Fibroblast of mammary gland (primary cell): Measurements from ENCODE around the gene TMPRSS11B.

Experiments used
- DNase-seq: peaks from one replicate; pipeline ENCODE4 v3.0.0-alpha.2; 2010; ENCODE audit warnings: low read depth
- H3K4me3 ChIP-seq: 2 replicates; pipeline ENCODE4 v1.5.1; 2011; ENCODE audit warnings: low read depth, mild to moderate bottlenecking, low read length, moderate library complexity; ENCODE audit not compliant: control insufficient read depth
- TF ChIP-seq, protein P1 (sequence below): conservative IDR thresholded peaks from 2 replicates; pipeline ENCODE4 v1.5.1; 2011; ENCODE audit warnings: low read depth, low read length, inconsistent platforms; ENCODE audit not compliant: control insufficient read depth, insufficient read depth

Gene TMPRSS11B

GRCh38 chr4:68187145-68187544 is 58.3 kb downstream of the TMPRSS11B start:
- no peak for DNase-seq
- TF ChIP-seq, protein P1, sequence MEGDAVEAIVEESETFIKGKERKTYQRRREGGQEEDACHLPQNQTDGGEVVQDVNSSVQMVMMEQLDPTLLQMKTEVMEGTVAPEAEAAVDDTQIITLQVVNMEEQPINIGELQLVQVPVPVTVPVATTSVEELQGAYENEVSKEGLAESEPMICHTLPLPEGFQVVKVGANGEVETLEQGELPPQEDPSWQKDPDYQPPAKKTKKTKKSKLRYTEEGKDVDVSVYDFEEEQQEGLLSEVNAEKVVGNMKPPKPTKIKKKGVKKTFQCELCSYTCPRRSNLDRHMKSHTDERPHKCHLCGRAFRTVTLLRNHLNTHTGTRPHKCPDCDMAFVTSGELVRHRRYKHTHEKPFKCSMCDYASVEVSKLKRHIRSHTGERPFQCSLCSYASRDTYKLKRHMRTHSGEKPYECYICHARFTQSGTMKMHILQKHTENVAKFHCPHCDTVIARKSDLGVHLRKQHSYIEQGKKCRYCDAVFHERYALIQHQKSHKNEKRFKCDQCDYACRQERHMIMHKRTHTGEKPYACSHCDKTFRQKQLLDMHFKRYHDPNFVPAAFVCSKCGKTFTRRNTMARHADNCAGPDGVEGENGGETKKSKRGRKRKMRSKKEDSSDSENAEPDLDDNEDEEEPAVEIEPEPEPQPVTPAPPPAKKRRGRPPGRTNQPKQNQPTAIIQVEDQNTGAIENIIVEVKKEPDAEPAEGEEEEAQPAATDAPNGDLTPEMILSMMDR: no peak
- H3K4me3 ChIP-seq: no peak overlapping the region

GRCh38 chr4:68184923-68185322 is 60.6 kb downstream of the TMPRSS11B start:
- H3K4me3 ChIP-seq: no peak overlapping the region
- TF ChIP-seq, protein P1: no peak
- no peak for DNase-seq

- TF ChIP-seq, protein P1: no peak
- DNase-seq: no peak
- H3K4me3 ChIP-seq: no peak overlapping the region
Observed at GRCh38 chr4:68183417-68183816, 62.1 kb downstream of the TMPRSS11B start.

GRCh38 chr4:68182382-68182820 is 63.1 kb downstream of the TMPRSS11B start:
- no peak overlapping the region for H3K4me3 ChIP-seq
- TF ChIP-seq, protein P1: no peak
- DNase-seq: no peak

- DNase-seq: peak; percentile 30
- TF ChIP-seq, protein P1: no peak
- H3K4me3 ChIP-seq: no peak overlapping the region
Observed at GRCh38 chr4:68180849-68181526, 64.5 kb downstream of the TMPRSS11B start.

DNA sequence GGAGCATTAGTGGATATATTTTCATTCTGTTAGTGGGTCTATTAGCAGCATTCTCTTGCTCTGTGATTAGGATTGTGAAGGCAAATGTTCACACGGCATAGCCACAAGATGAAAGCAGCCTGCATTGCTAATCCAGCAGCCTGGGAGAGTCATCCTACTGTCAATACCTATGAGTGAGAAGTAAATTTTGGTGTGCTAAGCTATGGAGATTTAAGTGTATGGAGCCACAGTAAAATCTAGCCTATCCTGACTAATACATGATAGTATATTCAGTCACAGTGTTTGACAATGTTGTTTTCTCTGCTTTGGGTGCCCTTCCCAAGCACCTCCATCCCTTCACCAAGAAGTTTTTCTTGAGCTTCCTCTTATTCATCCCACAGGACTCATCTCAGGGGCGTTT is 68.6 kb downstream of the TMPRSS11B start:
- DNase-seq: no peak
- TF ChIP-seq, protein P1: no peak

More for the DNA sequence above, 68.6 kb downstream of the TMPRSS11B start:
- H3K4me3 ChIP-seq: no peak overlapping the region
